ENCODE data around the gene HSF4.
A peak's percentile ranks its signal among the peaks of the same experiment; 100 is the strongest.

The HSF4 gene

GRCh38 chr16:67204076-67204475, 39.5 kb downstream of the HSF4 start:
- peaks cover 8% of the 10 kb centered on the region for H3K4me1 Mint-ChIP-seq
- no peak for TF ChIP-seq CTCF (IDR thresholded peaks at IDR 0.05)
- peaks cover 11% of the 10 kb centered on the region for H3K27me3 Mint-ChIP-seq (ENCODE audit: low read depth, poor library complexity)
- no peaks in the 10 kb centered on the region for H3K9me3 Mint-ChIP-seq
- H3K36me3 Mint-ChIP-seq (ENCODE audit: low read depth), result no peaks in the 10 kb centered on the region
- DNase-seq, result no peak
- no peak overlapping the region for H3K4me3 Mint-ChIP-seq
- no peak overlapping the region for H3K27ac Mint-ChIP-seq

- no peaks in the 10 kb centered on the region for H3K36me3 Mint-ChIP-seq (ENCODE audit: low read depth)
- H3K9me3 Mint-ChIP-seq, result no peaks in the 10 kb centered on the region
- H3K4me1 Mint-ChIP-seq, result no peaks in the 10 kb centered on the region
- TF ChIP-seq CTCF (IDR thresholded peaks at IDR 0.05), result no peak
- peak overlapping the region; percentile 68 for H3K27ac Mint-ChIP-seq
- H3K27me3 Mint-ChIP-seq (ENCODE audit: low read depth, poor library complexity), result peaks cover 4% of the 10 kb centered on the region
- DNase-seq, result no peak
- no peak overlapping the region for H3K4me3 Mint-ChIP-seq
Measured at GRCh38 chr16:67206129-67206837, 41.7 kb downstream of the HSF4 start.

- no peaks in the 10 kb centered on the region for H3K36me3 Mint-ChIP-seq (ENCODE audit: low read depth)
- TF ChIP-seq CTCF (IDR thresholded peaks at IDR 0.05), result no peak
- DNase-seq, result no peak
- peak overlapping the region; percentile 68 for H3K27ac Mint-ChIP-seq
- no peaks in the 10 kb centered on the region for H3K9me3 Mint-ChIP-seq
- H3K4me1 Mint-ChIP-seq, result no peaks in the 10 kb centered on the region
- H3K27me3 Mint-ChIP-seq (ENCODE audit: low read depth, poor library complexity), result peaks cover 4% of the 10 kb centered on the region
- H3K4me3 Mint-ChIP-seq, result no peak overlapping the region
Measured at GRCh38 chr16:67206838-67207248, 42.3 kb downstream of the HSF4 start.

- H3K4me3 Mint-ChIP-seq, result no peak overlapping the region
- H3K27me3 Mint-ChIP-seq (ENCODE audit: low read depth, poor library complexity), result peaks cover 6% of the 10 kb centered on the region
- H3K27ac Mint-ChIP-seq, result no peak overlapping the region
- DNase-seq, result no peak
- no peaks in the 10 kb centered on the region for H3K4me1 Mint-ChIP-seq
- H3K36me3 Mint-ChIP-seq (ENCODE audit: low read depth), result no peaks in the 10 kb centered on the region
- no peak for TF ChIP-seq CTCF (IDR thresholded peaks at IDR 0.05)
- H3K9me3 Mint-ChIP-seq, result no peaks in the 10 kb centered on the region
Measured at GRCh38 chr16:67207249-67208091, 42.9 kb downstream of the HSF4 start.

- Mint-ChIP-seq H3K27me3 (ENCODE audit: low read depth, poor library complexity) (peaks cover 7% of the 10 kb centered on the region), H3K27ac (no peak overlapping the region), H3K9me3 (no peaks in the 10 kb centered on the region), H3K36me3 (ENCODE audit: low read depth) (no peaks in the 10 kb centered on the region), H3K4me3 (no peak overlapping the region), H3K4me1 (no peaks in the 10 kb centered on the region)
- DNase-seq, result no peak
- TF ChIP-seq CTCF (IDR thresholded peaks at IDR 0.05), result no peak
Measured at GRCh38 chr16:67208154-67208896, 43.8 kb downstream of the HSF4 start.
